ENCODE data around the gene TRMT10B.
A peak's percentile ranks its signal among the peaks of the same experiment; 100 is the strongest.
"Not testable (repeated sequence)": the region's sequence is repeated elsewhere in the genome, so short reads cannot be mapped to it uniquely, and the experiment has no call there.

Gene TRMT10B

GRCh38 chr9:37751186-37751585 is 2.4 kb upstream of the TRMT10B start:
- no peak for DNase-seq (ENCODE audit: low spot score)

GRCh38 chr9:37751704-37752103 is 1.9 kb upstream of the TRMT10B start:
- not testable (repeated sequence) for DNase-seq (ENCODE audit: low spot score)

DNA sequence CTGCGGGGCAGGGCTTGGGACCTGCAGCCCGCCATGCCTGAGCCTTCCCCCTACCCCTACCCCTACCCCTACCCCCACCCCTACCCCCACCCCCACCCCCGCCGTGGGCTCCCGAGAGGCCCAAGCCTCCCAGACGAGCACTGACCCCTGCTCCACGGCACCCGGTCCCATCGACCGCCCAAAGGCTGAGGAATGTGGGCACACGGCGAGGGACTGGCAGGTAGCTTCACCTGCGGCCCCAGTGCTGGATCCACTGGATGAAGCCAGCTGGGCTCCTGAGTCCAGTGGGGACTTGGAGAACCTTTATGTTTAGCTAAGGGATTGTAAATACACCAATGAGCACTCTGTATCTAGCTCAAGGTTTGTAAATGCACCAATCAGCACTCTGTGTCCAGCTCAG is 1.5 kb upstream of the TRMT10B start:
- not testable (repeated sequence) for DNase-seq (ENCODE audit: low spot score)

GRCh38 chr9:37752642-37753488 is 740 bp upstream of the TRMT10B start:
- no peak for DNase-seq (ENCODE audit: low spot score)

- DNase-seq (ENCODE audit: low spot score): no peak
These were observed 5.1 kb downstream of the TRMT10B start for GRCh38 chr9:37758747-37759146.

DNA sequence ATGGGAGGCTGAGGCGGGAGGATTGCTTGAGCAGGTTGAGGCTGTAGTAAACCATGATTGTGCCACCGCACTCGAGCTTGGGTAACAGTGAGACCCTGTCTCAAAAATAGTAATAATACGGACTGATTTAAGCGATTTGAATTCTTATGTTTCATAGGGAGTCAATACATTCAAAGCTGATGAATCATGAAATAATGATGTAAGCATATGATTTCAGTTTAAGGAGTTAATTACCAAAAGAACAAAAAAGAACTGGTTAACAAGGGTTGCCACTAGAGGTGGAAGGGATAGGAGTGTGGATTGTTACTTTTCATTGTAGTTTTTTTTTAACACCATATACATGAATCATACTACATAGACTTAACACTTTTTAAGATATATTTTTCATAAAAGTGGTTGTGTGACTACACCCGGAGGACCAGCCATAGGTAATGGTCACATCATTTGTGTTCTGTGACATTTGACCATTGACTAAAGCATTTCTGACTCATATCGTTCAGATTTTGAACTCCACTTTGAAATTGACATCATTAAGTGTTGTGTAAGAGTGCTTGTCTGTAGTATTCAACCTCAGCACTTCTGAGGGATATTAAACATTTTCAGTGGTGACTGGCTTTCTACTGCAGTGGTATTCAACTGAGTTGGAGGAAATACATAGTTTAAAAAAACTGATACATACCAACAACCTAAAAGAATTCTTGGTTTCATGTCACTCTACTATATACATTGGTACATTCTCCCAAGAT is 7.0 kb downstream of the TRMT10B start:
- no peak for DNase-seq (ENCODE audit: low spot score)

DNA sequence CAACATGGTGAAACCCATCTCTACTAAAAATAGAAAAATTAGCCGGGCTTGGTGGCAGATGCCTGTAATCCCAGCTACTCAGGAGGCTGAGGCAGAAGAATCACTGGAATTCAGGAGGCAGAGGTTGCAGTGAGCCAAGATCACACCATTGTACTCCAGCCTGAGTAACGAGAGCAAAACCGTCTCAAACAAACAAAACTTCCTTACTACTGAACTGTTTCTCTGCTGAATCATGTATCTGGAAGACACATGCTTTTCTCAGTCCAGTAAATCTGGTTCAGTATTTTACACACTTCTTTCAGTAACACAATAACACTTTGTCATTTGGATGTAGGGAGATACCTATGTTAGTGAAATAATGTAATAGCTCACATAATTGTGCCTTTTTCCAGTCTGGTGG is 7.9 kb downstream of the TRMT10B start:
- DNase-seq (ENCODE audit: low spot score): no peak

DNA sequence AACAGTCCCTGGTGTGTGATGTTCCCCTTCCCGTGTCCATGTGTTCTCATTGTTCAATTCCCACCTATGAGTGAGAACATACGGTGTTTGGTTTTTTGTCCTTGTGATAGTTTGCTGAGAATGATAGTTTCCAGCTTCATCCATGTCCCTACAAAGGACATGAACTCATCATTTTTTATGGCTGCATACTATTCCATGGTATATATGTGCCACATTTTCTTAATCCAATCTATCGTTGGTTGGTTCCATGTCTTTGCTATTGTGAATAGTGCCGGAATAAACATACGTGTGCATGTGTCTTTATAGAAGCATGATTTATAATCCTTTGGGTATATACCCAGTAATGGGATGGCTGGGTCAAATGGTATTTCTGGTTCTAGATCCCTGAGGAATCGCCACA is 11.7 kb downstream of the TRMT10B start:
- DNase-seq (ENCODE audit: low spot score): not testable (repeated sequence)

DNA sequence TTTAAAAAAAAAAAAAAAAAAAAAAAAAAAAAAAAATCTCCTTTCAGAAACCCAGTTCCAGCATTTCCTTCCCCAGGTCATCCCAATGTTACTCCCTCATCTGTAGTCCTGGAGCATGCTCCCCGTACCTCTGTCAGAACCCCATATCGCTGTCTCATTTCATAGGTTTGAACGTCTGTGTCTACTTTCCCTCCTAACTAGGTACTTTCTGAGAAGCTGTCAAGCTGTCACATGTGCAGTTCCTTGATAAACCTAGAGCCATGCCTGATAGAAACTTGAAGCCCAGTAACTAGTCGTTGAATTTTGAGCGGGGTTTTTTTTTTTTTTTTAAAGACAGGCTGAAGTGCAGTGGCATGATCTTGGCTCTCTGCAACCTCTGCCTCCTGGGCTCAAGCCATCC is 15.7 kb downstream of the TRMT10B start:
- no peak for DNase-seq (ENCODE audit: low spot score)

- DNase-seq (ENCODE audit: low spot score): no peak
These were observed 16.4 kb downstream of the TRMT10B start for GRCh38 chr9:37769995-37770394.

DNA sequence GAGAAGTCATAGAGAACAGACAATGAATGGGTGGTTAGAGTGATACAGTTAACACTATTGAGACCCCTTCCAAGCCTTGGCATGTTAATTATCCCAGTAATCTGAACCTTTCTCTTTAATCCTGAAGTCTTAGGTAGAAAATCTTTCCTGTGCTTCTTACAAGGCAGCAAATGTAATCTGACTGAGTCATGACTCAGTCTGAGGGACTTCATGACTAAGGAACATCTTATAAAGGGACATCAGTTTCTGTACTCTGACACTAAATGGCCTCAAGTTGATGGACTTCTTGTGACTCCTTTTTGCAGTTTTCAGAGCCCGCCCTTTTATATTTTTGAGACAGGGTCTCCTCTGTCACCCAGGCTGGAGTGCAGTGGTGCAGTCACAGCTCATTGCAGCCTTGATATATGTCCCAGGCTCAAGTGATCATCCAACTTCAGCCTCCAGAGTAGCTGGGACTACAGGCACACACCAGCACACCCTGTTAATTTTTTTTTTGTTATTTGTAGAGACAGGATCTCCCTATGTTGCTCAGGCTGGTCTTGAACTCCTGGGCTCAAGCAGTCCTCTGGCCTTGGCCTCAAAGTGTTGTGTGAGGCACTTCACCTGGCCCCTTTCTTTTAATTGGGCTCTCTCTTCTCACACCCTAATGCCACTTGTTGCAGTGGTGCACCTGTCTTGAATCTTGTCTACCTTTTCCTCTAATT is 21.8 kb downstream of the TRMT10B start:
- DNase-seq (ENCODE audit: low spot score): no peak

- DNase-seq (ENCODE audit: low spot score): no peak
These were observed 22.7 kb downstream of the TRMT10B start for GRCh38 chr9:37776328-37776727.

DNA sequence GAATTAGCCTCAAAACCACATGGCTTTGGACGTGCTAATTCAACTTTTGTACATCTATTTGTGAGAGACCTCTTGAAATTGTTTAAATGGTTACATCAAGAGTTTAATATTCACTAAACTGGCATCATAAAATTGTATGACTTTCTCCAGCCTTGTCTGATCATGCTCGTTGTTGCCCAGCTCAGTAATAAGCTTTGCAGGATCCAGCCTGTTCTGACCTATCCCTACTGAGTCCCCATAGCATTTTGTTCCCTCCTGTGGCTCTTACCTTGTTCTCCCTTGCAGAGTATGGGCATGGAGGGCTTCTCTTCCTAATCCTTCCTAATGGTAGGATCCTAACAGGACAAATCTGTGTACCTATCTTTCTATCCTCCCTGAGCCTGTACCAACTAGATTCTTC is 24.9 kb downstream of the TRMT10B start:
- no peak for DNase-seq (ENCODE audit: low spot score)

DNA sequence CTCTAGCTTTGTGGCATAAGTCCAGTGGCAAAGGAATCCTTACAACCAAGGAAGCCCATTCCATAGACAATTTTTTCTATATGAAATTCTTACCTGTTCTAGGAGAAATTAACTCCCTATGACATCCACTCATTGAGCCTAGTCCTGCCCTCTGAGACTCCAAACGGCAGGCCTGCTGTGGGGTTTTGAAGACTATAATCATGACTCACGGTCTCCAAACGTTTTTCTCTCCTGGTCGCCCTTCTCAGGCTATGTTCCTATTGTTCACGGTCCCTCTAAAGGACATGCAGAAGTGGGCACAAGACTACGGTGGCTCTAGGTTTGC is 30.6 kb downstream of the TRMT10B start:
- peak; percentile 46 for DNase-seq (ENCODE audit: low spot score)

DNA sequence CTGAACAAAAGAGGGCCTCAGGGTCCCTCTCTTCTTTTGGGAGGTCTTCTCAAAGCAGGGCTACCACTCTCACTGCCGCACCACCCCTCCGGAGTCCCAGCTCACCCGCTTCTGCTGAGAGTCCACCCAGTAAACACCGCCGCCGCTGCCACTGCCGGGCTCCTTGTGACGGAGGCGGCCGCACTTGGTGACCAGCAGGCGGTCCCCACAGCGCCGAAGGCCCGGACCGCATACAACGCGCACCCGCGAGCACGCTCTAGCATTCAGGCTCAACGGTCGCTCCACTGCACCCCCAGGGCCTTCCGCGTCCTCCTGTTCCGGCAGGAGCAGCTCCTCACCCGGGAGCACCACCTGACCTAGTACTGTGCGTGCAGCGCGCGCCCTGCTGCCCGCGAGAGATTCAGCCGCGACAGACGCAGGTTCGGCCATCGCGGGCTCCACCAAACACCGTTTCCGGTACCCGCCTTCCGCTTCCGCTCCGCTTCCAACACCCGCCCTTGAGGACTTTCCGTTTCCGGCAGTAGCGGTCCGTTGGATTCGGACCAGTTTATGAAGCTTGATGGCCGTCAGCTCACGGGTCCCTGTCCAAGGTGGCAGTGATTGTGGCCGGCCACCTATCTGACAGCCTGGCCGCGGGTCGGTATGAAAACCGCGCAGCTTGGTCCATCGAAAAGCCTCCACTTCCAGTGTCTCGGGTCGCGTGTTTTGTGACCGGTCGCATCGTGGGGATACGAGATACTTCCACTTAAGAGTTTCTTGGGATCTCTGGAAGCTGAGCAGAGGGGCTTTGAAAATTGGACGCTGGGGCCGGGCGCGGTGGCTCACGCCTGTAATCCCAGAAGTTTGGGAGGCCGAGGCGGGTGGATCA is 31.2 kb downstream of the TRMT10B start, which contains the start of gene EXOSC3:
Gene EXOSC3 (minus strand): TSS at position 449 of the 868 bp plus-strand sequence. CDS start 20 bp downstream, at position 429.
- peak; percentile 88 for DNase-seq (ENCODE audit: low spot score)

GRCh38 chr9:37787059-37787458 is 33.5 kb downstream of the TRMT10B start:
- DNase-seq (ENCODE audit: low spot score): no peak

DNA sequence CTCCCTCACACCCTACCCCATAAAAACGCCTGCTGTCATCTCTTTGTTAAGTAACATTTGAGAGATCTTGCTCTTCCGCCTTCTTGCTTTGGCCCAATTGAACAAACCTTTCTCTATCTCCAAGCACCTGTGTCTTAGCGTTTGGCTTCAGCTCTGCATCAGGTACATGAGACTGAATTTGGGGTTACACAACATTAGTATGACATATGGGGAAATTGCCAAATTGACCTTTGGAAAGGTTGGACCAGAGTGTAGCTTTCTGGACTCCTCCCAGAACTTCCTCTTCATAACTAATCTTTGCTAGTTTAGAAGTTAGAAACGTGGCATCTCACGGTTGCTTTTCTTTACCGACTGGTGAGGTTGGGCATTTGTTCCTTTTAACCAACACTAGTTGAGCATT is 34.7 kb downstream of the TRMT10B start:
- no peak for DNase-seq (ENCODE audit: low spot score)

GRCh38 chr9:37790096-37790495 is 36.5 kb downstream of the TRMT10B start:
- DNase-seq (ENCODE audit: low spot score): no peak

- no peak for DNase-seq (ENCODE audit: low spot score)
These were observed 38.5 kb downstream of the TRMT10B start for GRCh38 chr9:37792122-37792521.

DNA sequence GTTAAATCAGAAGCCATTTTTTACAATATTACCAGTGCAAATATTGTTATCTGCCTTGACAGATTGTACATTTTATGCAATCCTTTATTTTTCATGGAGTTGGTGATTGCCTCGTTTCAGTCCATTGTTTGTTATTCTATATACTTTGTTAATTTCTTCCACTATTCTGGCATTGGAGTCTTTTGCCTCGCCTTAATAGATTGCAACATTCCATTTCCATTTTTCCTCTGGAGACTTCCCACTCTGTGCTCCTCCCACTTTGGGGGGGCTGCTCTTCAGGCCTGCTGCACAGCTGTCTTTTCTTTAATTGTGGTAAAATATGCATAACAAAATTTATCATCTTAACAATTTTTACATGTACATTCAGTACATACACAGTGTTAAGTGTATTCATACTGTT is 42.6 kb downstream of the TRMT10B start:
- DNase-seq (ENCODE audit: low spot score): no peak

GRCh38 chr9:37798677-37799076 is 45.1 kb downstream of the TRMT10B start:
- DNase-seq (ENCODE audit: low spot score): no peak

Measured in kidney capillary endothelial cell (primary cell).